GM18520 (cell line): Measurements from ENCODE around the gene XRN1.
"Not testable (repeated sequence)": the region's sequence is repeated elsewhere in the genome, so short reads cannot be mapped to it uniquely, and the experiment has no call there.

Experiments used
- ATAC-seq: cut with Tn5 transposase; IDR thresholded peaks from one replicate; pipeline ENCODE4 v1.9.1; 2021; ENCODE audit not compliant: unreplicated experiment

The XRN1 gene

GRCh38 chr3:142353571-142353970, 94.3 kb downstream of the XRN1 start:
- ATAC-seq: no peak

- ATAC-seq: not testable (repeated sequence)
These were observed 95.1 kb downstream of the XRN1 start for GRCh38 chr3:142352698-142353097.

DNA sequence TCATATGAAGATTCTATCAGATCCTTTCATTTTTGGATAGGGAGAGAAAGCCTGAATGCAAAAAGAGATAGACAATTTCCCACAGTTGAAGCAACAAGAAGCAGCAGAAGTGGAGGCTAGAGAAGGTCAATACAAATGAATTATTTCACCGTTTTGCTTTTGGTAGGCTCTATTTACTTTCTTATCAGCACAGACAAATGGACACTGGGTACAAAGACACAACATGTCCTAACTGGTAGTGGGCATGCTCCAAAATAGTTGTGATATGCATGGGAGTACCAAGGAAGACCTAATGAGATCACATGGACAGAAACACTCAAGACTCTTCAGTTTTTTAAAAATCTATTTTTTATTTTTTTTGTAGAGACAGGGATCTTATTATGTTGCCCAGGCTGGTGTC, 99.4 kb downstream of the XRN1 start:
- ATAC-seq: no peak

- ATAC-seq: no peak
These were observed 109.8 kb downstream of the XRN1 start for GRCh38 chr3:142337994-142338393.

DNA sequence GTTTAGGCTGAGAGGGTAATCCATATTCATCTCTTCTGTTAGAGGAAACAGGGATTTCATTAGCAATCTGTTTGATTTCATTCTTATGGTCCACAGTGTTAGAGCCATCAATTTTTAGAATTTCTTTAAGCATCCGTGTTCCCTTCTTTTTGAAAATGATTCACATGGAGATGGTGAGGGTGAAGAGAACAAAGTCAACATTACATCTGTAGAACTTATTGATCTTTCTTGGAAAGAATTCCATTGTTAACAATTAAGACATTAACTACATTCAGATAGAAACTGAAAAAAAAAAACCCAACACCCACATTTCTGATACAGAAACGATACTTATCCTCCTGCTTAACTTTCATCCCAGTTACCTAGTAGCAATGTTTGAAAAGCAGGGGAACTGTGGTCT, 115.4 kb downstream of the XRN1 start:
- no peak for ATAC-seq

DNA sequence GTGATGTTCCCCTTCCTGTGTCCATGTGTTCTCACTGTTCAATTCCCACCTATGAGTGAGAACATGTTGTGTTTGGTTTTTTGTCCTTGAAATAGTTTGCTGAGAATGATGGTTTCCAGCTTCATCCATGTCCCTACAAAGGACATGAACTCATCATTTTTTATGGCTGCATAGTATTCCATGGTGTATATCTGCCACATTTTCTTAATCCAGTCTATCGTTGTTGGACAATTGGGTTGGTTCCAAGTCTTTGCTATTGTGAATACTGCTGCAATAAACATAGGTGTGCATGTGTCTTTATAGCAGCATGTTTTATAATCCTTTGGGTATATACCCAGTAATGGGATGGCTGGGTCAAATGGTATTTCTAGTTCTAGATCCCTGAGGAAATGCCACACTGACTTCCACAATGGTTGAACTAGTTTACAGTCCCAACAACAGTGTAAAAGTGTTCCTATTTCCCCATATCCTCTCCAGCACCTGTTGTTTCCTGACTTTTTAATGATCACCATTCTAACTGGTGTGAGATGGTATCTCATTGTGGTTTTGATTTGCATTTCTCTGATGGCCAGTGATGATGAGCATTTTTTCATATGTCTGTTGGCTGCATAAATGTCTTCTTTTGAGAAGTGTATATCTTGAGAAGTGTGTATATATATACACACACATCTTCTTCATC, 123.4 kb downstream of the XRN1 start:
- ATAC-seq: not testable (repeated sequence)

DNA sequence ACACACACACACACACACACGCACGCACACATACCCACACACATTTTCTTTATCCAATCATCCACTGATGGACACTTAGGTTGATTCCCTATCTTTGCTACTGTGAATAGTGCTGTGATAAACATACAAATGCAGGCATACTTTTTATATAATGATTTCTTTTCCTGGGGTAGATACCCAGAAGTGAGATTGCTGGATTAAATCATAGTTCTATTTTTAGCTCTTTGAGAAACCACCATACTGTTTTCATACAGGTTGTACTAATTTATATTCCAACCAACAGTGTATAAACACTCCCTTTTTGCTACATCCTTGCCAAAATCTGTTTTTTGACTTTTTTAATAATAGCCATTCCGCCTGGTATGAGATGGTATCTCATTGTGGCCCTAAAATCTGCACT, 127.9 kb downstream of the XRN1 start:
- no peak for ATAC-seq

GRCh38 chr3:142319094-142319493, 128.7 kb downstream of the XRN1 start:
- no peak for ATAC-seq

- ATAC-seq: no peak
These were observed 129.5 kb downstream of the XRN1 start for GRCh38 chr3:142318331-142318730.

GRCh38 chr3:142315978-142316388, 131.9 kb downstream of the XRN1 start:
- ATAC-seq: not testable (repeated sequence)

GRCh38 chr3:142315083-142315482, 132.8 kb downstream of the XRN1 start:
- ATAC-seq: no peak

DNA sequence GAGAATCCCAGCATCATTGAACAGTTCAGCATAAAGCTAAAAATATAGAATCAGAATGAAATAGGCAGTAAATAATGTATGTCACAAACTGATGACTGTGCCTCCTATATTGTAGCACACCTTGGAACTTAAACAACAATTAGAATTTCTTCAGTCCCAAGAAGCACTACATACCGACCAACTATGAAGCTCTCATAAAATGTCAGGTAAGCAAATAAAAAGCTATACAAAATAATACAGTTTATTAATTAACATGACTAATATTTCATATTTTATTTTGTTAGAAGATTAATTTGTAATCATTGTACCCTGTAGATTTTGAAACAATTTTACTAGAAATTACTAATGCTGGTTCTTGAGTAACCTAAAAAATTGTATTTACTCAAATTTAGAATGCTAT, 137.4 kb downstream of the XRN1 start:
- ATAC-seq: no peak

DNA sequence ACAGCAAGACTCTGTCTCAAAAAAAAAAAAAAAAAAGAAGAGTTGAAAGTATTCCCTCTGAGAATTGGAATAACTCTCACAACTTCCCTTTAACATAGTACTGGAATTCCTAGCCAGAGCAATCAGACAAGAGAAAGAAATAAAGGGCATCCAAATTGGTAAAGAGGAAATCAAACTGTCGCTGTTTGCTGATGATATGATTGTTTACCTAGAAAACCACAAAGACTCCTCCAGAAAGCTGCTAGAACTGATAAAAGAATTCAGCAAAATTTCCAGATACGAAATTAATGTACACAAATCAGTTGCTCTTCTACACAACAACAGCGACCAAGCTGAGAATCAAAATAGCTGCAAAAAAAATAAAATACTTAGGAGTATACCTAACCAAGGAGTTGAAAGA, 145.0 kb downstream of the XRN1 start:
- ATAC-seq: not testable (repeated sequence)

GRCh38 chr3:142298626-142299025, 149.2 kb downstream of the XRN1 start:
- ATAC-seq: no peak

DNA sequence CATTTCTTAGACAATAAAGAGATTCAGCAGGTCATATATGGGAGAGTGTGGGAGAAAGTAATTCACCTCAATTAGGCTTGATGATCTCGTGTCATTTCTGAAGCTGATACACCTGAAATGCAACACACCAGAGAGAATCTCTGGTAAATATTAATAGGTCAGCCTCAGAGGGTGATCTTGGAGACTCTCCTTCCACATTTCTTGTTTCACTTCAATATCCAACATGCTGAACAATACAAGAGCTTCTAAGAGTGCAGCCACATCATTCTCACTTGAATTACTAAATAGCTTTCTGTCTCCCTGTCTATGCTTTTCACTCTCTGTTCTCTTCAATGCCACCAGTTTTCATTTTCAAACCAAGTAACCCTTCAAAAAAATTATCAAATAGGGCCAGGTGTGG, 151.3 kb downstream of the XRN1 start:
- ATAC-seq: no peak

- ATAC-seq: no peak
These were observed 159.8 kb downstream of the XRN1 start for GRCh38 chr3:142287866-142288638.

DNA sequence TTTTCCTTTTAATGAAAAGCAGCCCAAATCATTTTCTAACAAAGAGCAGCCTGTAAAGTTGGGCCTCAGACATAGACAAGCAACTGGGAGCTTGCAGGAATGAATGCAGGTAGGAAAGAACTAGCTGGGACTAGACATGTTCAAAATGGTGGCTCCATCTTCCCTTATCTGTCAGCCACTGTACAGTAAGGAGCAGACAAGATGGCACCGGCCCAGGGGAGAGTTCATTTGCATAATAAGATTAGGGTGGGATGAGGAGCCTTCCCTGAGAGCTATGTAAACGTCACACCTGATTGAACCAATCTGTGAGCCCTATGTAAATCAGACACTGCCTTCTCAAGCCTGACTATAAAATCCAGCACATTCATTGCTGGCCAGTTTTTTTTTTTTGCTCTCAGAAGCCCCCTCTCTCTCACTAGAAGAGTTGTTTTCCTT, 162.7 kb downstream of the XRN1 start:
- ATAC-seq: no peak

DNA sequence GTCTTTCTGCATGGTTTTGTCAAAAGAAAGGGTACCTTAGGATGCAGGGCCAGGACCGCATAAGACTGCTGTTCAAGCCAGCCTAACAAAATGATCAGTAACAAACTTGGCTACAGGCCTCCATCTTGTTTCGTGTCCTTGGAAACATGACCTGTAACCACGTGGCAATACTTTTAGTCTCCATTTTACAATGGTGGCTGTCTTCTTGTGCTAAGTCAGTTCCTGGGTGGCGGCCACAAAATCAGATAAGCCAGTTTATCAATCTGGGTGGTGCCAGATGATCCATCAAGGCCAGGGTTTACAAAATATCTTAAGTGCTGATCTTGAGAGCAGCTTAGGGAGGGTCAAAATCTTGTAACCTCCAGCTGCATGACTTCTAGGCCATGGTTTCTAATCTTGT, 165.3 kb downstream of the XRN1 start:
- ATAC-seq: no peak

GRCh38 chr3:142281474-142281873, 166.4 kb downstream of the XRN1 start:
- no peak for ATAC-seq

- ATAC-seq: no peak
These were observed 167.8 kb downstream of the XRN1 start for GRCh38 chr3:142279965-142280590.

GRCh38 chr3:142278451-142278850, 169.4 kb downstream of the XRN1 start:
- no peak for ATAC-seq

- no peak for ATAC-seq
These were observed 171.1 kb downstream of the XRN1 start for GRCh38 chr3:142276781-142277180.
